Smooth muscle cell (in vitro differentiated cells): ENCODE data around the gene SLC35D1. TPM values are rescaled to one million over a fixed set of nuclear protein-coding genes. Genes with fewer than 3 reads are reported as not detected.

ENCODE experiments used
- DNase-seq: peaks from one replicate; lab custom pipeline; 2025; ENCODE audit not compliant: unreplicated experiment; lab: John Stamatoyannopoulos, UW
- H2AFZ ChIP-seq: fragments of 200-600 bp; sonication (generic); 2 replicates; pipeline ENCODE4 v1.6.0; 2016; ENCODE audit warnings: antibody characterized with exemption, low read depth, mild to moderate bottlenecking
- H3F3A ChIP-seq: fragments of 200-600 bp; sonication (generic); 2 replicates; pipeline ENCODE4 v1.6.0; 2017; ENCODE audit warnings: antibody characterized with exemption, low read depth
- H3K27ac ChIP-seq: fragments of 200-600 bp; sonication (generic); 2 replicates; pipeline ENCODE4 v1.5.1; 2016; ENCODE audit warnings: low read depth, mild to moderate bottlenecking
- H3K27me3 ChIP-seq: fragments of 200-600 bp; sonication (generic); 2 replicates; pipeline ENCODE4 v1.6.1; 2016; ENCODE audit warnings: low read depth, mild to moderate bottlenecking
- H3K36me3 ChIP-seq: fragments of 200-600 bp; sonication (generic); 2 replicates; pipeline ENCODE4 v1.5.1; 2016; ENCODE audit warnings: low read depth
- H3K4me1 ChIP-seq: fragments of 200-600 bp; sonication (generic); 2 replicates; pipeline ENCODE4 v1.5.1; 2016; ENCODE audit warnings: low read depth
- H3K4me2 ChIP-seq: fragments of 200-600 bp; sonication (generic); 2 replicates; pipeline ENCODE4 v1.6.0; 2016; ENCODE audit warnings: mild to moderate bottlenecking
- H3K4me3 ChIP-seq: fragments of 200-600 bp; sonication (generic); 2 replicates; pipeline ENCODE4 v1.5.1; 2016; ENCODE audit warnings: mild to moderate bottlenecking
- H3K79me2 ChIP-seq: fragments of 200-600 bp; sonication (generic); 2 replicates; pipeline ENCODE4 v1.6.0; 2016; ENCODE audit warnings: low read depth, mild to moderate bottlenecking
- H3K9ac ChIP-seq: fragments of 200-600 bp; sonication (generic); 2 replicates; pipeline ENCODE4 v1.6.0; 2016; ENCODE audit warnings: low read depth
- H3K9me3 ChIP-seq: fragments of 200-600 bp; sonication (generic); replicated peaks from 2 replicates; pipeline ENCODE4 v1.5.1; 2016; ENCODE audit warnings: low read depth
- H4K20me1 ChIP-seq: fragments of 200-600 bp; sonication (generic); 2 replicates; pipeline ENCODE4 v1.6.0; 2016; ENCODE audit warnings: low read depth
- WGBS: methylation state at CpG from one replicate; pipeline ENCODE4 v1.1.7; 2016; ENCODE audit warnings: low lambda C conversion rate; 5-methylcytosine and 5-hydroxymethylcytosine counted together
- polyA plus RNA-seq: library from polyadenylated mRNA; unstranded; fragments of >200 nt; fragmentation: Nextera tagmentation; extraction: Ambion mirVana; gene quantifications from 2 replicates; pipeline ENCODE4 v1.2.1, GENCODE V29; 2016
- total RNA-seq: library from RNA; depleted of rRNA; stranded (reverse); fragments of >200 nt; gene quantifications from 2 replicates; pipeline ENCODE4 v1.2.3, GENCODE V29; 2014
- TF ChIP-seq, protein P1 (sequence below): fragments of 200-600 bp; sonication (generic); IDR thresholded peaks from 2 replicates; pipeline ENCODE4 v1.5.1; 2017; ENCODE audit warnings: borderline replicate concordance, mild to moderate bottlenecking, antibody characterized with exemption; ENCODE audit not compliant: insufficient read depth, poor library complexity, severe bottlenecking

The SLC35D1 gene
- total and polyA plus RNA-seq, 2 experiments from 2014 or later = 13.3 to 28.2 TPM

- Histone ChIP-seq H3K36me3 (no peaks in the 10 kb centered on the region), H3K4me2 (no peak overlapping the region), H4K20me1 (no peaks in the 10 kb centered on the region), H3K27me3 (no peaks in the 10 kb centered on the region), H3K9me3 (no peaks in the 10 kb centered on the region), H3K79me2 (no peaks in the 10 kb centered on the region), H2AFZ (no peak overlapping the region), H3F3A (peaks cover 9% of the 10 kb centered on the region), H3K27ac (peak overlapping the region; percentile 95), H3K4me3 (no peak overlapping the region), H3K9ac (no peak overlapping the region), H3K4me1 (peaks cover 16% of the 10 kb centered on the region)
- 97% methylated on average over 1 of the region's 1 CpG for WGBS
- TF ChIP-seq, protein P1, sequence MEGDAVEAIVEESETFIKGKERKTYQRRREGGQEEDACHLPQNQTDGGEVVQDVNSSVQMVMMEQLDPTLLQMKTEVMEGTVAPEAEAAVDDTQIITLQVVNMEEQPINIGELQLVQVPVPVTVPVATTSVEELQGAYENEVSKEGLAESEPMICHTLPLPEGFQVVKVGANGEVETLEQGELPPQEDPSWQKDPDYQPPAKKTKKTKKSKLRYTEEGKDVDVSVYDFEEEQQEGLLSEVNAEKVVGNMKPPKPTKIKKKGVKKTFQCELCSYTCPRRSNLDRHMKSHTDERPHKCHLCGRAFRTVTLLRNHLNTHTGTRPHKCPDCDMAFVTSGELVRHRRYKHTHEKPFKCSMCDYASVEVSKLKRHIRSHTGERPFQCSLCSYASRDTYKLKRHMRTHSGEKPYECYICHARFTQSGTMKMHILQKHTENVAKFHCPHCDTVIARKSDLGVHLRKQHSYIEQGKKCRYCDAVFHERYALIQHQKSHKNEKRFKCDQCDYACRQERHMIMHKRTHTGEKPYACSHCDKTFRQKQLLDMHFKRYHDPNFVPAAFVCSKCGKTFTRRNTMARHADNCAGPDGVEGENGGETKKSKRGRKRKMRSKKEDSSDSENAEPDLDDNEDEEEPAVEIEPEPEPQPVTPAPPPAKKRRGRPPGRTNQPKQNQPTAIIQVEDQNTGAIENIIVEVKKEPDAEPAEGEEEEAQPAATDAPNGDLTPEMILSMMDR = no peak
- no peak for DNase-seq
These were observed 8.5 kb upstream of the SLC35D1 start for GRCh38 chr1:67062412-67062811.

GRCh38 chr1:67061266-67061665 is 7.3 kb upstream of the SLC35D1 start:
- Histone ChIP-seq H3K27me3 (no peaks in the 10 kb centered on the region), H3K9ac (peak overlapping the region; percentile 80), H3K4me2 (peak overlapping the region; percentile 50), H3K27ac (peak overlapping the region; percentile 95), H3K4me1 (peaks cover 16% of the 10 kb centered on the region), H3K9me3 (no peaks in the 10 kb centered on the region), H2AFZ (peak overlapping the region; percentile 10), H4K20me1 (no peaks in the 10 kb centered on the region), H3K4me3 (no peak overlapping the region), H3K36me3 (no peaks in the 10 kb centered on the region), H3K79me2 (no peaks in the 10 kb centered on the region), H3F3A (peaks cover 9% of the 10 kb centered on the region)
- no peak for DNase-seq
- WGBS = 17% methylated on average over 2 of the region's 2 CpGs
- TF ChIP-seq, protein P1 = no peak

DNA sequence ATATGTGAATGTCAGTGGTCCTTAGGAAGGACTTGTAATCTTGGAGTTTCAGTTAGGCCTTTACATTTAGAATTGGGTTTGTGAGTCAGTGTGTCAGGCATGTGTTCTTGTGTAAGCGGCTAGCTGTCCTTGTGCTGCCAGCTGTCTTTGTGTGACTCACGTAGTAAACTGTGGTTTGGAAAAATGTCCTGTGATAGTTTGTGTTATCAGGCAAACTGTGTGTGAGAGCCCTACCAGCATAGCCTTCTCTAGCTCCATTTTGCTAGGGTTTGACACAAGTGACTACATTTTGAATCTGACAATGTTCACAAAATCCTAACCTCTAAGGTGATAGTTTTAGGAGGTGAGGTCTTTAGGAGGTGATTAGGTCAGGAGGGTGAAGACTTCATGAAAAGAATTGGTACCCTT is 6.9 kb upstream of the SLC35D1 start:
- 0% methylated on average over 2 of the region's 2 CpGs for WGBS
- Histone ChIP-seq H3K4me2 (peak overlapping the region; percentile 50), H3K79me2 (no peaks in the 10 kb centered on the region), H3K9me3 (no peaks in the 10 kb centered on the region), H3K27ac (peak overlapping the region; percentile 95), H3K27me3 (no peaks in the 10 kb centered on the region), H4K20me1 (no peaks in the 10 kb centered on the region), H2AFZ (no peak overlapping the region), H3K9ac (peak overlapping the region; percentile 80), H3K4me3 (no peak overlapping the region), H3K4me1 (peaks cover 16% of the 10 kb centered on the region), H3F3A (peaks cover 9% of the 10 kb centered on the region), H3K36me3 (no peaks in the 10 kb centered on the region)
- TF ChIP-seq, protein P1 = no peak
- DNase-seq = no peak

DNA sequence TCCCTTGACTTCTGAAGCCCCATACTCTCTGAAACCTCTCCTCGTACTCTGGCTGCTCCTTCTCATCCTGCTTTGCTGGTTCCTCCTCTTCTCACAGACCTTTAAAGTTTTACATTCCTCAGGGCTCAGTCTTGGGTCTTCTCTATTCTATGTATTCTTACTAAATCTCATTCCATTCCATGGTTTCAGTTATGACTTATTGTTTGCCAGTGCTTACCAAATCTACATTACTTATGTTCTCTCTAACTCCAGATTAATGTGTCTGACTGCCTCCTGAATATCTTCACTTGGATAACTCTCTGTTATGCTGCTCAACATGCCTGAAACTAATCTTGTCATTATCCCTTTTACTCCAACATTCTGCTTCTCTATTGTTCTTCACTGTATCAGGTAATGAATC is 5.4 kb upstream of the SLC35D1 start:
- Histone ChIP-seq H3K27ac (peak overlapping the region; percentile 95), H3K9ac (peak overlapping the region; percentile 31), H3K9me3 (no peaks in the 10 kb centered on the region), H3K79me2 (no peaks in the 10 kb centered on the region), H3K4me2 (peak overlapping the region; percentile 41), H3F3A (peaks cover 9% of the 10 kb centered on the region), H3K4me3 (no peak overlapping the region), H4K20me1 (no peaks in the 10 kb centered on the region), H2AFZ (peak overlapping the region; percentile 32), H3K4me1 (peaks cover 16% of the 10 kb centered on the region), H3K36me3 (no peaks in the 10 kb centered on the region), H3K27me3 (no peaks in the 10 kb centered on the region)
- WGBS = 54% methylated on average over 1 of the region's 1 CpG
- no peak for DNase-seq
- TF ChIP-seq, protein P1 = no peak
